Hippocampal formation (tissue), 2 donors: ENCODE results near the gene GNAI2.
A peak's percentile ranks its signal among the peaks of the same experiment; 100 is the strongest.
"Not testable (repeated sequence)": the region's sequence is repeated elsewhere in the genome, so short reads cannot be mapped to it uniquely, and the experiment has no call there.

Experiments used
- DNase-seq, 2 donors: peaks; one replicate each; lab custom pipeline; 2025; lab: John Stamatoyannopoulos, UW

The GNAI2 gene

DNA sequence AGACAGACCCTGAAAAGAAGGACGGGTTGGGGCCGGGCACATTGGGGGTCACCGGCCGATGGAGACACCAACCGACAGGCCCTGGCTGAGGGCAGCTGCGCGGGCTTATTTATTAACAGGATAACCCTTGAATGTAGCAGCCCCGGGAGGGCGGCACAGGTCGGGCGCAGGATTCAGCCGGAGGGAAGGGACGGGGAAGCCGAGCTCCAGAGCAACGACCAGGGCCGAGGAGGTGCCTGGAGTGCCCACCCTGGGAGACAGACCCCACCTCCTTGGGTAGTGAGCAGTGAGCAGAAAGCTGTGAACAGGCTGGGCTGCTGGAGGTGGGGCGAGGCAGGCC is 40.7 kb downstream of the GNAI2 start:
- no peak for DNase-seq

DNA sequence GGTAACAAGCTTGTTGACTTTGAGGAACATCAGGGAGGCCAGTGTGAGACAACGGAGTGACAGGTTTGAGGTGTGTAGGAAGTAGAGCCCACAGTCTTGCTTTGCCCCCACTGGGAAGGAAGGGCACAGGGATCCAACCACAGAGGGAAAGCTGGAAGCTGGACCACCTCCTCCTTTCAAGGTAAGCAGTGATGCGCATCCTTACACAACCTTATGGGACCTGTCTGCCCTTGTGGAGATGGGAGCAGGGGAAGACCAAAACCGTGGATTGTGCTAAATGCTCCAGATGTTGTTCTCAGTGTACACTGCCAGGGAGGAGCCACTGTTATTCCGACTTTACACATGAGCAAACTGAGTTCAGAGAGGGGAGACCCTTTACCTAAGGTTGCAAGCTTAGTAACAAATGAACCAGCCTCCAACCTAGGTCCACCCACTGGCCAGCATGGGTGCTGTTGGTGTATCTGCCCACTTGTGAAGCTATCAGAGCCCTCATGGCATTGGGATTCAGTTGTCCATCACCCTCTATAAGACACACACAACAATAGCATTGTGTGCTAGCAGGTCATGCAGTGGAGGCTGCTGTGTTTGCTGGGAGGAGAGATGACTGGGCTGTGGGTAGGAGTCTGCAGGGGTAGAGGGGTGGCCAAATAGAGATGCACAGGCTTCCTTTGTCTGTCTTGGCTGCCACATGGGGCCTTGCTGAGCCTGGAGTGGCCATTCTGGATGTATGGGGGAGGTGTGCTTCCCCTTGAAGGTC is 42.3 kb downstream of the GNAI2 start:
- DNase-seq, result peak; percentile 42 to 54

DNA sequence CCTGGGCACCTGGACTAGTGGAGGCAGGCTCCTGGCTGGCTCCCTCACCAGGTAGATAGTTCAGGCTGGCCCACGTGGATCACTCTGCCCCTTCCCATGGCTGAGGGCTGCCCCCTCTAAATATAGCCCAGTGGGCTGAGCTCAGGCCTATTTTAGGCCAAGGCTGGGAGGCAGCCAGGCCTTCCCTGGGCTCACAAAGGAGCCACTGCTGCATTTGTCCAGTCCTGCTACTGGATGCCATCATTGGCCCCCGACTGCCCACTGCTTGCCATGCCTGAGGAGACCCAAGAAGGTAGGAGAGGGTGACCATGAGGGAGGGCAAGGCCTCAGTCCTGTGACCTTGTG is 42.8 kb downstream of the GNAI2 start, which contains the start of gene LSMEM2:
TSS of gene LSMEM2 (plus strand) at position 208 of the 345 bp plus-strand sequence. CDS start at position 235, 27 bp downstream.
- DNase-seq, result peak in 1 of 2 donors; percentile 54

DNA sequence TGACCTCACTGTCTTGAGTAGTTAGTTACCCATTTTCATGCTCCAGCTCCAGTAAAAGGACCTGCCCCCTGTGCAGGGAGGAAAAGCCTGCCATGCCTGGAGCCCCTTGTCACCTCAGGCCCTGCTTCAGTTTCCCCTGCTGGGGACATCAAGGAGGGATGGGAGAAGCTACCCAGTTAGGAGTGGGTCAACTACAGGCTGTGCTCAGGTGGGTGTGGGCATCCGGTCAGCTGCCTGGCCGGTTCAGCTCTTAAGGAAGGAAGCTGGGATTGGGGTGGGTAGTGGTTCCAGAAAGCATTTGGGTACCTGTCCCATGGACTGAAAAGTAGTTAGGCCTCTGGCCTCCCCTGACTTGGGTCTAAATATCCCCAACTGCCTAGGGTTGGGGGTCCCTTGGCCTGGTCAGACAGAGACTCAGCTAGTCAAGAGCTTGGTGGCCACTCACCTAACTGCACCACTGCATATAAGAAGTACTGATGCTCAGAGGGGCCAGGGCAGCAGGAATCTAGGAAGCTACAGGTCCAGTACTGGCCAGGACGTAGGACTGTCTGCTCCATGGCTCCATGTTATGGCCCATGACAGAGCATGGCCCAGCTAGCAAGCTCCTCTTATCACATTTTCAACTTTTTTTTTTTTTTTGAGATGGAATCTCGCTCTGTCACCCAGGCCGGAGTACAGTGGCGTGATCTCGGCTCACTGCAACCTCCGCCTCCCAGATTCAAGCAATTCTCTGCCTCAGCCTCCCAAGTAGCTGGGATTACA is 43.4 kb downstream of the GNAI2 start:
- DNase-seq, result no peak

DNA sequence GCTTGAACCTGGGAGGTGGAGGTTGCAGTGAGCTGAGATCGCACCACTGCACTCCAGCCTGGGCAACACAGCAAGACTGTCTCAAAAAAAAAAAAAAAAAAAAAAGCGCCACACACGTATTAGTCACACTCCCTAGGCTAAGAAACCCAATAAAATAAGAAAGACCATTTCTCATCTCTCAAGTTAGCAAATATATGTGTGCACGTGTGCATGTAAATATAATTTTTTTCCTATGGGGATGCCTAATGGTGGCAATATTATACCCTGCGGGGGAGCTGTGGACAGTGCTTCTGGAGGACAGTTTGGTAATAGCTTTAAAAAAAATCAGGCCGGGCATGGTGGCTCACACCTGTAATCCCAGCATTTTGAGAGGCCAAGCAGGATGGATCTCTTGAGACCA is 48.1 kb downstream of the GNAI2 start:
- not testable (repeated sequence) for DNase-seq

DNA sequence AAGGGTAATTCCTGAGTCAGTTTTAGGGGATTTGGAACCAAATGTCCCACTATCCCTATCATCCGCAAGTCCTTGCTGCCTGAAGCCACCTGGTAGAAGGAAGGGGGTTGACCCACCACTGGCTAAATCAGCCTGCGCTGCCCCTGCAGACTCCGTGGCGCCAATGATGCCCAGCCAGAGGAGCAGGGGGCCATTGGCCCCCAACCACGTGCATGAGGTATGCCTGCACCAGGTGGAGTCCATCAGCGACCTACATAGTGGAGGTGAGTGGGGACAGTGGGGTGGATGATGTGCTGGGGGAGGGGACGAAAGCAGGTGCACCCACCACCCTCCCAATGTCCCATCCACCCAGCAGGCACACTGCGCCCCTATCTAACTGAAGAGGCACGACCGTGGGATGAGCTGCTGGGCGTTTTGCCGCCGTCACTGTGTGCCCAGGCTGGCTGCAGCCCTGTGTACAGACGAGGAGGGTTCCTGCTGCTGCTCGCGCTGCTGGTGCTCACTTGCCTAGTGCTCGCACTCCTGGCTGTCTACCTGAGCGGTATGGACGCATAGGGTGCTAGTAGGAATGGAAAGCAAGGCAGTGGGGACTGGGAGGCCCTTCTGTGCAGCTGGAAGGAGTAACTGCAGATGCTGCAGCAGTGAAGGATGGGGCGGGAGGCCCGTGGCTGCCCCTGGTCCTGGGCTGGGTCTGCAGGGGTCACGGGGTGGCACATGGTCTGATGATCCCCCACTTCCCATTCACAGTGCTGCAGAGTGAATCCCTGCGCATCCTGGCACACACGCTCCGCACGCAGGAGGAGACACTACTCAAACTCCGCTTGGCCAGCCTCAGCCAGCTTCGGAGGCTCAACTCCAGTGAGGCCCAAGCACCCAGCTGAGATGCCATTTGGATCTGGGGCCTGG is 50.6 kb downstream of the GNAI2 start:
- no peak for DNase-seq

DNA sequence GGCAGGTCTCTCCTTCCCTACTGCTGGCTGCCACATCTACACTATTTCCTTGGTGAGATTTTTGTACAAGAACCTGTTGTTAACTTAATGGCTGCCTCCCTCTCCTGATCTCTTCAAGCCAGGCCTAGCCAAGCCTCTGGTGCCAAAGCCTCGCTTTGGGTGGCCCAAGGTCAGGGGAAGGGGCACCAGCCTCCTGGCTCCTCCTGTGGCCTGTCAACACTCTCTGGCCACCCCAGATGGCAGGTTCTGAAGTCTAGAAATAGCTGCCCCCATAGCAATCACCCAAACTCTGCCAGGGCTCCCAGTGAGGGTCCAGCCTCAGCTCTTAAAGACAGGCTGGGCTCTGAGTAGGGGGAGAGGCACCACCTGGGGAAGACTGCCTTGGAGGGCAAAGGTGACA is 51.3 kb downstream of the GNAI2 start:
- no peak for DNase-seq

DNA sequence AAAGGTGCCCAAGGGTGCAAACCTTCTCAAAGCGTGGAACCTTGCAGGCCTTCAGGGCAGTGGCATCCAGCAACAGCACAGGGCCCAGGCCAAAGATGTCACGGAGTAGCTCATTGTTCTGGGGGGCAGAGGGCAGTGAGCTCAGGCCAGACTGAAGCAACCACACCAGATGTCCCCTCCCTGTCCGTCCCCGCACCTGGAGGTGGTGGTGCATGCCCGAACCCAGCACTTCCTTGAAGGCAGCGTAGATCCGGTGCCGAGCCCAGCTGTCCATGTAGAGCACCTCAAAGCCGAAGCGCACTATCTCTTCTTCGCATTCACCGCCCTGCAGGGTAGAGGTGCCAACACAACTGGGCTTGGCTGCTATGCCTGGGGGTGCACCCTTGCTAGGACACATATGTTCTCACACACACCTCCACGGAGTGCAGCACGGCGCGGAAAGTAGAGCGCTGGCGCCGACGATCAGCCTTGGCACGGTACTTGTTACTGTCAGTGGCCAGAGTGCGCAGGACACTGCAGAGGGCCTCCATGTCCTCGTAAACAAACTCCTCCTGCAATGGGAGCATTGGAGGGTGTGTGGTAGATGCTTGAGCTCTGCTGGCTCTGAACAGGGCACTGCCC is 52.5 kb downstream of the GNAI2 start:
- no peak for DNase-seq

DNA sequence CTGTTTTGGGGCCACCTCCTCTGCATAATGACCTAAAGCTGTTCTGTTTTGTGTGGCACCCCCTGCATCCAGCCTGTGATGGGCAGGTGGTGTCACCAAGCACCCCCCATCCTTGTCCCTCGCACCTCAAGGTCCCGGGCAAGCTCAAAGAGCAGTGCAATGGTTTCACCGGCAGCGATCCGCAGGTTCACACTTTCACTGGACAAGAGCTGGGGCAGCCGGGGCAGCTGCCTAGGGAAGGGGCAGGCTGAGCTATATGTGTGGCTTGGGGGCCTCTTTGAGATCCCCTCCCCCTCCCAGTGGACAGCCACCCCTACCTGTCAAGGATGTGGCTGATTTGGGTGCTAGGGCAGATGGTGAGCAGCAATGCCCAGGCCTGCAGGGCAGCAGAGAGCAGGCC is 53.1 kb downstream of the GNAI2 start:
- DNase-seq, result no peak

DNA sequence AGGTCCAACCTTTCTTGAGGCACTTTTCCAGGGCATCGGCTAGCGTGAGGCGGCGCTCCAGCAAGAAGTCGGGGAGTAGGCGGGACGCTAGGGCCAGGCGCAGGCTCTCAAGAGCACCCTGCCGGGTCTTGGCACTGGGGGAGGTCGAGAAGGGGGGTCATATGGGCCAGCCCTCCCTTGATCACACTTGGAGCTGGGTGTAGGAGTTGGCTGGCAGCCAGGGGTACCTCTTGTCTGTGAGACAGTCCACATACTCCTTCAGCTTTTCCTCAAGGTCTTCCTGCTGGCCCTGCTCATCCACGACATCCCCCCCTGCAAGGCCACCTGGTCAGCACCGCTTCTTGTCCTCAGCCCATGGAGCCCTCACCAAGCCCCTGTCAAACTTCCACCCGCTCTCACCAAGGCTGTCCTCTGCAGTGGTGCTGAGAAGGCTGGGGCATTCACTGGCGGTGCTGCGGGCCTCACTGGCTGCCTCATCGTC is 54.2 kb downstream of the GNAI2 start:
- DNase-seq, result no peak

DNA sequence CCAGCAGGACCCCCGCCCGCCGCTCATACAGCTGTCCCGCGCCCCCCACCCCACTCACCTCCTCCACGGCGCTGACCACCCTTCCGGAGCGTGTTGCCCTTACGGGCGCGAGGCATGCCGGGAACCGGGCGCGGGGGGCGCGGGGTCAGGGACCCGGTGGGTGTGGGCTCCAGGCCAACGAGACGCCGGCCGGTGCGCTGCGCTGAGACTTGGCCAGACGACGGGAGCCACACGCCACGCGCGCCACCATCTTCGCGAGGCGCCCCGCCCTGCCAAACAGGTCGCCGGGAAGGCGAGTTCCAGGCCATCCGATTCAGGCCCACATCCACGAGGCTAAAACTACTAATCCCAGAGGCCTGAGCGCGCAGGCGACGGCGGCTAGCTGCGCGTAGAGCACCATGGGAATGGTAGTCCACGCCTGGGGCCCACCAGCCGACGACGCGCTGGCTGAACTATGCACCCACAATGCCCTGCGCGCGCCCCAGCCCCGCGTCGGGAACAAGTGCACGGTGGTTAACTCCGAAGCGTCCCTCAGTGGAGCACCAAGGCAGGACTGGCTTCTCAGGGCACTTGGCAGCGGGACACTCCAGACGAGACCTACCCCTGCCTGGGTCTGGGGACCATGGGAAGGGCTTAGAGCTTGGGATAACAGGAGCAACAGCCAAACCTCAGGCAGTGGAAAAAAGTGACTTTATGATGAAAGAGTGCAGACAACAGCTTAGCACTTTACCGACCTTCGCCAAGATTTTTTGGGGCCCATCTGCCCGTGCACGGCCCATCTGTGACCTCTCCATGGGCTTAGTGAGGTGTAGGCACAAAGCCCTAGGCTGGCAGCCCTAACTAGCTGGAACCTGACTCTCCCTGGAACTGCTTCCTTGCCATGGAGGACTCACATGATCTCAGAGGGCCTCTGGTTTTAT is 56.4 kb downstream of the GNAI2 start, which contains the start of gene IFRD2:
TSS of gene IFRD2 (minus strand) at position 271 of the 920 bp plus-strand sequence. CDS start at position 116, 155 bp downstream.
- peak; percentile 97 to 98 for DNase-seq

DNA sequence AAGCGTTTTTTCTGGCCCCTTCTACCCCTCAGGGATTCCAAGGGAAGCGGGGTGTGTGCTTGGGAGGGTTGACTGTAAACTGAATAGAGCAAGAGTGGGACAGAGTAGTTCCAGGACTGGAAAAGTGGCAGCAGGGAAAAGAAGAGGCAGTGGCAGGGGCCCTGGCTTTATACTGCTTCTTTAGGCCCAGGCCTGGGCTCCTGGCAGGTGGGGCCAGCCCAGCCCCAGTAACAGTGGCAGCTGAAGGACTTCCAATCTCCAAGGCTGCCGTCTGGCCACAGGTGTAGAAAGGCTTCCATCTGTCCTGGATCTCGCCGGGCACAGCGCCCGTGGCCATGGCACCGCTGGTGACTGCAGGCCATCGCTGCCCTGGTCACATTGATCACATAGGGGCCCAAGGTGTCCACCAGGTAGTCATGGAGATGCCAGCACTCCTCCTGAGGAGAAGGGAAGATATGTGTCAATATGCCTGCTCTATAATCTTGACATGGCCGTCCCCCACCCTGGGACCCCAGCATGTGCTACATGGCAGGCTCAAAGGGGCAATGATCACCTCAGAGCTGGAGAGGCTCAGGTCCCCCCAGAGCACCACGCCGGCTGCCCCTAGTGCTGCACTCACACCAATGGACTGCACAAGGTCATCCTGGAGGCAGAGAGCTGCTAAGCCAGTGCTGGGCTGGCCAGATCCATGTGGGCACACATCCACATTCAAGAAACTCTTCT is 57.2 kb downstream of the GNAI2 start:
- DNase-seq, result no peak

DNA sequence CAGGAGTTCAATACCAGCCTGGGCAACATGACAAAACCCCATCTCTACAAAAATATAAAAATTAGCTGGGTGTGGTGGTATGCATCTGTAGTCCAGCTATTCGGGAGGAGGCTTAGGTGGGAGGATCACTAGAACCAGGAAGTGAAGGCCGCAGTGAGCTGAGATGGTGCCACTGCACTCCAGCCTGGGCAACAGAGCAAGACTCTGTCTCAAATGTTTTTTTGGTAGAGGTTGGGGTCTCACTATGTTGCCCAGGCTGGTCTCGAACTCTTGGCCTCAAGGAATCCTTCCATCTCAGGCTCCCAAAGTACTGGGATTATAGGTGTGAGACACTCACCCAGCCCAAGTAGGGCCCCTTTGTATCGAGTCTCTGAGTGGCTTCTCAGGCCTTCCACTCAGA is 58.1 kb downstream of the GNAI2 start:
- DNase-seq, result no peak

DNA sequence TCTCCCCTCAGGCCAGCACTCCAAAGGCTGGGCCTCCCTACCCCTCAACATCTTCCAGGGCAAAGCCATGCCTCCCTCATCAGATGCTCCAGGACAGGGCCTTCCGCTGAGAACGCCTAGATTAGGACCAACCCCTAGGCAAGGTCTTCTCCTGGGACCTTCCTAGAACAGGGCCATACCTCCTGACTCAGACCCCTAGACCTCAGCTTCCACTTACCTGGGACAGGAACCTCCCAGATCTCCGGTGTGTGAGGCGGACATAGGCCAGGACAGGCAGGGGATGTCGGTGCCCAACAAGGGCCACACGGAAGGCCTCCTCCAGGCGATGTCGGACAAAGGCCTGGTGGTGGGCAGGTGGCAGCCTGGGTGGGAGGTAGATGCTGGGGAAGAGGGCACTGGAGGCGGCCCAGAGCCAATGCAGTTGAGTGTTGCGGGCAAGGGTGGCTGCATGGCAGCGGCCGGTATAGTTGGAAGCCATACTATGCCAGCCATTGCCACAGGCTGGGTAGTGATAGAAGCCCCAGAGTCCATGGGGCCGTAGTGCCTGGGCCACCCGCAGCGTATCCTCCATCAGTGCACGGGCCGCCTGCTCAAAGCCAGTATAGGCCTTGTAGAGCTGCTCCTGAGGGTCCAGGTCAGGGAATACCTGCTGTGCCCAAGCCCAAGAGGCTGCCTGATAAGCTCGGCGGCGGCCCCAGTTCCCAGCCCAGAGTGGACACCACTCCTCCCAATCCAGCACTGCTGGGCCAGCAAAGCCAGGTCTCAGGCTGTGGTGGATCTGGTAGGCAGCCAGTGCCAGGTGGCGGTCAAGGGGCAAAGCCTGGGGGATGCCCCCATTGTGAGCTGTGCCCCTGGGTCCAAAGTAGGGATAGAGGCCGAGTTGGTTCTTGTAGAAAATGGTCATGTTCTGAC is 58.7 kb downstream of the GNAI2 start:
- DNase-seq, result no peak

DNA sequence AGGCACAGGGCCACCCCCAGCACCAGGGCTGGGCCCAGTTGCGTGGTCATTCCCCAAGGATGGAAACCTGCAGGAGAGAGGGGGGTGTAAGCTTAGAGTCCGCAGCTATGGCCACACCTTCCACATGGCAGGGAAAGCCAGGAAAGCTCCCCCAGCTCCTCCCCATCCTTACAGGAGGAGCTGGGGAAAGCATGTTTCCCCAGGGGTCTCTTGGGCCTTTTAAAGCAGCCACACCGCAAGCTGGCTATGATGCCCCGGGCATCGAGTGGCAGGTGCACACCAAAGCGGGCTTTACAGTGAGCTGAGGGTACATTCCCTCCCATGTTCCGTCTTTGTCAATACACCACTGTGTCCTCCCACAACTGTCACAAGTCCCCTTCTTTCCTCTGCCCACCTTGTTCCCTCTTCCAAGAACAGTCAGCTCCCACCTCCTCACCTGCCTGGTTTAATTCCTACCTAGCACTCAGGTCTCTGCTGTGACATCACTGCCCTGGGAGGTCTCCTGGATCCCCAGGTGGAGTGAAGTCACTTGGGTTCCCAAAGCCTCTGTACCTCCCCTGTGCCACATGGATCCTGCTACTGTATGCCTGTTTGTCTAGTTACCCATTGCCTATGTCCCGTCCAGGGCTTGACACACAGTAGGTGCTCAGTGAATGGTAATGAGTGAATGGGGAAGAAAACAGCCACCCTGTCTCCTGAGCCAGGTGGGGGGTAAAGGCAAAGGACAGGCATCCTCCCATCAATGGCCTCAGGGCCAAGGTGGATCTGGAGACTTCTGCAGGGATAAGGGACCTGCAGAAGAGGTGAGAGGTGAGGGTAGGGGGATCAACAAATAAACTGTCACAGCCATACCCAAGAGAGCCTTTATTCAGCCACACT is 59.8 kb downstream of the GNAI2 start:
- no peak for DNase-seq

DNA sequence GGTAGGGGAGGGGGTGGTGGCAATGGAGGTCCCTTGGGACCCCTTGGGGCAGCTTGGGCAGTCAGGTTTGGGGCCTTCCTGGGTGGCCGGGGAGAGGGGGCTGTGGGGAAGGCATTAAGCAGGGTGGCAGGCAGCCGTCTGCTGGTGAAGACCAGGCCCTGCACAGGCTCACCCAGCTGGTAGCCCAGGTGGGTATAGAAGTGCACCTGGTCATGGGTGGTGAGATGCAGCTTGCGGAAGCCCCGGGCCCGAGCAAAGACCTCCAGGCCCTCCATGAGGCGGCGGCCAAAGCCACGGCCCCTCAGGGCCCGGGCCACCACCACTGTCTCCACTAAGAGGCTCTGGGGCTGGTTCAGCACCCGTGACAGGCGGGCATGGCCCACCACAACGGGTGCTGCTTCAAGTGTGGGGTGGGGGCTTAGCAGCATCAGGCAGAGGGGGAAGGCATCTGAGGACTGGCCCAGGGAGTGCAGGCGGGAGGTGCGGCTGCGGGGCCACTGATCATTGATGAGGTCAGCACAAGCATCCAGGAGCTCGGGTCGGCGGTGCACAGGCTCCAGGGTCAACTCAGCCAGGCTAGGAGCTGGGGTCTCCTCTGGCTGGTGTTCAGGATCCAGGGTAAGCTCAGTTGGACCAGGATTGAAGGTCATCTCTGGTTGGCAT is 60.8 kb downstream of the GNAI2 start:
- DNase-seq, result no peak

DNA sequence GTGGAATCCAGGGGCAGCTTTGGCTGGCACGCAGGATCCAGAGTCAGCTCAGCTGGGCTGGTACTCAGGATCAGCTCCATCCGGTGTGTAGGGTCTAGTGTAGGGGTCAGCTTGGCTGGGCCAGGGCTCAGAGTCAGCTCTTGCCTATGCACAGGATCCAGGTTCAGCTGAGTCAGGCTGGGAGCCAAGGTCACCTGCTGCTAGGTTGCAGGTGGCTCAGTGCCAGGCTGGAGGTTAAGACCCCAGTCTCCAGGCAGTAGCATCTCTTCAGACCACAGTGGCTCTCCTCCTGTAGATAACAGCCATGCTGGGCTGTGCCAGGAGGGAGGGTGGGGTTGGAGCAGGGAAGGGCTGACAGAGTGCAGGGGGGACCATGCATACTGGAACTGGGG is 61.4 kb downstream of the GNAI2 start:
- no peak for DNase-seq
